HG02981 (cell line): Measurements from ENCODE around the gene PGAP6.
"Not testable (repeated sequence)": the region's sequence is repeated elsewhere in the genome, so short reads cannot be mapped to it uniquely, and the experiment has no call there.

Experiments used
- ATAC-seq: cut with Tn5 transposase; IDR thresholded peaks from one replicate; pipeline ENCODE4 v1.9.1; 2021; ENCODE audit warnings: mild to moderate bottlenecking, moderate library complexity; ENCODE audit not compliant: unreplicated experiment

PGAP6 gene

GRCh38 chr16:333406-334094, 48.2 kb downstream of the PGAP6 start:
- no peak for ATAC-seq

GRCh38 chr16:331181-331814, 50.5 kb downstream of the PGAP6 start:
- not testable (repeated sequence) for ATAC-seq

- no peak for ATAC-seq
These were observed 51.0 kb downstream of the PGAP6 start for GRCh38 chr16:330741-331140.

- no peak for ATAC-seq
These were observed 56.2 kb downstream of the PGAP6 start for GRCh38 chr16:325375-326145.

- ATAC-seq: no peak
These were observed 57.1 kb downstream of the PGAP6 start for GRCh38 chr16:324451-325334.

- ATAC-seq: no peak
These were observed 57.7 kb downstream of the PGAP6 start for GRCh38 chr16:324201-324450.

- no peak for ATAC-seq
These were observed 59.2 kb downstream of the PGAP6 start for GRCh38 chr16:322476-323143.

- ATAC-seq: no peak
These were observed 60.2 kb downstream of the PGAP6 start for GRCh38 chr16:321532-321931.
